ENCODE measurements around the gene KCNG2. TPM values are rescaled to one million over a fixed set of nuclear protein-coding genes. Genes with fewer than 3 reads are reported as not detected.
A peak's percentile ranks its signal among the peaks of the same experiment; 100 is the strongest.

Gene KCNG2
- total and polyA plus RNA-seq, 4 donors: 0.03 to 0.23 (median 0.08) TPM; not detected in 1

DNA sequence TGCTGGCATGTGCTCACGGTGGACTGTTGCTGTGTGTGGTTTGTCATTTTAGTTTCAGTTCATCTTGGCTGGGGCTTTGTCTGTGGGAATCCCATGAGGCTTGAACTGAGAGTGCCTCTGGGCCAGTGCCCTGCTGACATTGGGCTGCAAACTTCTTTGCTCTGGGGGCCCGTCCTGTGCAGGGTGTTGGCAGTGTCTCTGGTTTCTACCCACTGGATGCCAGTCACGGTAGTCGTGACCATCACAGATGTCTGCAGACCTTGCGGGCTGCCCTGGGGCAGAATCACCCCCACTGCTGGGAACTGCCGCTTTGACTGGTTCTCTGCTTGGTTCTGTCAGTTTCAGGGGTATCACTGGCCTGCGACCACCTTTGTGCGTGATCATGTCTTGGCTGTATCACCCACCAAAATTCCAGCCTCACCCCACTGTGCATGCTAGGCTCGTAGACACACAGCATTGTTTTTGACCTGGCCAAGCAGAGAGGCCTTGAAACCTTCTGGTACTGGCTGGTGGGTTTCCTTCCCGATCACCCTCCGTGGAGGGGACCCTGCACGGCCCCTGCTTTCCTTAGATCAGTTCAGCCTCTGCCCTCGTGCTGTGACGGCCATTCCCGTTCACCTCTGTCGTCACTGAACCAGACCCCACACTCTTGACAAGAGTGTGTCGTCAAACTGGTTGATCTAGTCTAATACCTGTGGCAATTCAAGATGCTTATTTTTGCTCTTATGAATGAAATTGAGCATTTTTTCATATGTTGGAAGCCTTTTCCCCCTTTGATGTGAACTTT lies 57.6 kb downstream of the KCNG2 start (continued):
- TF ChIP-seq, protein P1, sequence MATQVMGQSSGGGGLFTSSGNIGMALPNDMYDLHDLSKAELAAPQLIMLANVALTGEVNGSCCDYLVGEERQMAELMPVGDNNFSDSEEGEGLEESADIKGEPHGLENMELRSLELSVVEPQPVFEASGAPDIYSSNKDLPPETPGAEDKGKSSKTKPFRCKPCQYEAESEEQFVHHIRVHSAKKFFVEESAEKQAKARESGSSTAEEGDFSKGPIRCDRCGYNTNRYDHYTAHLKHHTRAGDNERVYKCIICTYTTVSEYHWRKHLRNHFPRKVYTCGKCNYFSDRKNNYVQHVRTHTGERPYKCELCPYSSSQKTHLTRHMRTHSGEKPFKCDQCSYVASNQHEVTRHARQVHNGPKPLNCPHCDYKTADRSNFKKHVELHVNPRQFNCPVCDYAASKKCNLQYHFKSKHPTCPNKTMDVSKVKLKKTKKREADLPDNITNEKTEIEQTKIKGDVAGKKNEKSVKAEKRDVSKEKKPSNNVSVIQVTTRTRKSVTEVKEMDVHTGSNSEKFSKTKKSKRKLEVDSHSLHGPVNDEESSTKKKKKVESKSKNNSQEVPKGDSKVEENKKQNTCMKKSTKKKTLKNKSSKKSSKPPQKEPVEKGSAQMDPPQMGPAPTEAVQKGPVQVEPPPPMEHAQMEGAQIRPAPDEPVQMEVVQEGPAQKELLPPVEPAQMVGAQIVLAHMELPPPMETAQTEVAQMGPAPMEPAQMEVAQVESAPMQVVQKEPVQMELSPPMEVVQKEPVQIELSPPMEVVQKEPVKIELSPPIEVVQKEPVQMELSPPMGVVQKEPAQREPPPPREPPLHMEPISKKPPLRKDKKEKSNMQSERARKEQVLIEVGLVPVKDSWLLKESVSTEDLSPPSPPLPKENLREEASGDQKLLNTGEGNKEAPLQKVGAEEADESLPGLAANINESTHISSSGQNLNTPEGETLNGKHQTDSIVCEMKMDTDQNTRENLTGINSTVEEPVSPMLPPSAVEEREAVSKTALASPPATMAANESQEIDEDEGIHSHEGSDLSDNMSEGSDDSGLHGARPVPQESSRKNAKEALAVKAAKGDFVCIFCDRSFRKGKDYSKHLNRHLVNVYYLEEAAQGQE (IDR thresholded peaks at IDR 0.05): no peak
- TF ChIP-seq, protein P2, sequence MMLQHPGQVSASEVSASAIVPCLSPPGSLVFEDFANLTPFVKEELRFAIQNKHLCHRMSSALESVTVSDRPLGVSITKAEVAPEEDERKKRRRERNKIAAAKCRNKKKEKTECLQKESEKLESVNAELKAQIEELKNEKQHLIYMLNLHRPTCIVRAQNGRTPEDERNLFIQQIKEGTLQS (IDR thresholded peaks at IDR 0.05): no peak

DNA sequence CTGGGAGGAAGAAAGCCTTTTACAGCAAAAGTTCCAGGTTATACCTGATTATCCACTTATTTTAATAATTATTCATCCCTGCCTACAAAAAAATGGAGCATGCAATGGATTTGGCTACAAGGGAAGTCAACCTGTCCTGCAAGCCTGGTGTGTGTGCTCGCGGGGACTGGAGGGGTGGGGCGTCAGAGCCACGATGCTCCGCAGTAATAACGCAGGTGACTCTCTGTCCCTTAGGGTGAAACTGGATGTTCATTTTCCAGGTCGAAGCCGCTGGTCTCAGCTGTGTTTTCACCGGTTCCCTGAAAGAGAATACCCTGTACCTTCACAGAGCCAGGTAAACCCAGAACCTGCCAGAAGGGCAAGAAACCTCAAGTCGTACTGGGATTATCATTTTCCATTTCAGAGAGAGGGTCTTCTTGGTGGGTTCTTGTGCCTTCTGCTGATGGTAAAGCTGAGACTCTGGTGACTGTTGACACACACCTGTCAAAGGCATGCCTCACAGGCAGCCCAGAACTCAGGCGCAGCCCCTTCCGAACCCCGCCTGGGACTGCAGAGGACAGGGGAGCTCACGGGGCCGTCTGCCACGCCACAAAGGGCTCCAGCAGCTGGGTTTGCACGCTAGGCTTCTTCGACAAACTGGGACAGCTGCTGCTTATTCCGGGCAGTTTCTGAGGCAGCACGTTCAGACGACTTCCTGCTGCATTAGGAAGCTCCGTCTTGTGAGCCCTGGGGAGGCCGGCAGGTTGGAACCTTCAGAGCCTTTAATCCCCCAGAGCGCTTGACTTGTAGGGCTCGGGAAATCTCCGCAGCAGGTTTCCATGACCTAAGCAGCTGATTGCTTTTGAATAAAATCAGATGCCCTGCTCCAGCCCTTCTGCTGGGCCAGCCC lies 58.6 kb downstream of the KCNG2 start:
- DNase-seq (ENCODE audit: low spot score): peak; percentile 33
- Histone ChIP-seq H3K9ac (ENCODE audit: low read depth in 1 of 2, low read length in 2 of 2) (no peak overlapping the region), H3K27me3 (ENCODE audit: control insufficient read depth in 4 of 4, insufficient read depth in 4 of 4, low read length in 3 of 4) (peaks cover 0 to 4% (median 2%) of the 10 kb centered on the region in 4 donors), H3K9me3 (ENCODE audit: control insufficient read depth in 4 of 4, low read length in 3 of 4) (peaks cover 0 to 4% (median 0%) of the 10 kb centered on the region in 4 donors), H3K4me3 (ENCODE audit: low read depth in 1 of 3, low read length in 3 of 3) (no peak overlapping the region), H3K4me1 (ENCODE audit: control insufficient read depth in 4 of 4, insufficient read depth in 4 of 4, low read length in 3 of 4) (no peaks in the 10 kb centered on the region), H3K36me3 (ENCODE audit: control insufficient read depth in 4 of 4, insufficient read depth in 3 of 4, low read depth in 1 of 4, low read length in 3 of 4) (no peaks in the 10 kb centered on the region), H3K27ac (ENCODE audit: low read depth in 1 of 2, low read length in 2 of 2) (no peak overlapping the region)
- TF ChIP-seq JUND (IDR thresholded peaks at IDR 0.05): no peak
- no peak for TF ChIP-seq EGR1 (IDR thresholded peaks at IDR 0.05; ENCODE audit: low read depth in 2 of 2)
- WGBS: 57% methylated on average over 26 of the region's 26 CpGs

DNA sequence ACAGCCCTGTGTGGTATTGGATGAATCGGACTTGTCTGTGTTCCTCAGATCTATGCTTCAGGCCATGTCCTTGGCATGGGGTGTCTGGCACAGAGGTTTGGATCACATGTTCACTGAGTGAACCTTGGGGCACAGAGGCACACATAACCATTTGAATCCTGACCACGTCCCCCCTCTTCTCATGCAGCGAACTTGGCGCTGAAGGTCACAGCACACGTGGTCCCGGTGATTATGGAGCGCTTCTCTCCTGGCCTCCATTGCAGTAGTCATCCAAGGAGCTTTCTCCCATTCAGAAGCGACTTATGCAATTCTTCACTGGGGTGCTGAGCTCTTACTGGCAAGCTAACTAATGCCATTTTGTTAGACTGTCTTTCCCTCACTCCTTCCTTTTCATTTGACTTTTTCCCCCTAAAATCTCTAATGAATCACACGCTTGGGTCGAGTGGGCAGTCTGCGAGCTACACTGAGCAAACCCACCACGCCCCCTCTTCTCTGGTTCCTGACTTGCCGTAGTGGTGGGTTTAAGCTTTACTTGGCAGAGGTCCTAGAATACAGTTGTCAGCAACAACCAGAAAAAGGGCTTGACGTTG lies 59.4 kb downstream of the KCNG2 start:
- H3K9me3 ChIP-seq (ENCODE audit: control insufficient read depth in 4 of 4, low read length in 3 of 4): peaks cover 0 to 4% (median 0%) of the 10 kb centered on the region in 4 donors
- H3K4me1 ChIP-seq (ENCODE audit: control insufficient read depth in 4 of 4, insufficient read depth in 4 of 4, low read length in 3 of 4): no peaks in the 10 kb centered on the region
- no peak overlapping the region for H3K9ac ChIP-seq (ENCODE audit: low read depth in 1 of 2, low read length in 2 of 2)
- DNase-seq (ENCODE audit: low spot score): peak; percentile 19
- H3K36me3 ChIP-seq (ENCODE audit: control insufficient read depth in 4 of 4, insufficient read depth in 3 of 4, low read depth in 1 of 4, low read length in 3 of 4): no peaks in the 10 kb centered on the region
- 71% methylated on average over 14 of the region's 14 CpGs for WGBS
- no peak overlapping the region for H3K4me3 ChIP-seq (ENCODE audit: low read depth in 1 of 3, low read length in 3 of 3)
- H3K27ac ChIP-seq (ENCODE audit: low read depth in 1 of 2, low read length in 2 of 2): no peak overlapping the region
- peaks cover 0 to 4% (median 2%) of the 10 kb centered on the region in 4 donors for H3K27me3 ChIP-seq (ENCODE audit: control insufficient read depth in 4 of 4, insufficient read depth in 4 of 4, low read length in 3 of 4)
- TF ChIP-seq HNF4A (conservative IDR thresholded peaks at IDR 0.05) (no peak), TAF1 (conservative IDR thresholded peaks at IDR 0.05) (no peak), JUND (IDR thresholded peaks at IDR 0.05) (no peak), RXRA (IDR thresholded peaks at IDR 0.05) (no peak), RAD21 (IDR thresholded peaks at IDR 0.05) (no peak), YY1 (IDR thresholded peaks at IDR 0.05) (no peak), FOXA2 (IDR thresholded peaks at IDR 0.05) (no peak), FOXA1 (IDR thresholded peaks at IDR 0.05) (no peak)
- TF ChIP-seq, protein P3, sequence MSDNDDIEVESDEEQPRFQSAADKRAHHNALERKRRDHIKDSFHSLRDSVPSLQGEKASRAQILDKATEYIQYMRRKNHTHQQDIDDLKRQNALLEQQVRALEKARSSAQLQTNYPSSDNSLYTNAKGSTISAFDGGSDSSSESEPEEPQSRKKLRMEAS (IDR thresholded peaks at IDR 0.05): no peak
- TF ChIP-seq, protein P4, sequence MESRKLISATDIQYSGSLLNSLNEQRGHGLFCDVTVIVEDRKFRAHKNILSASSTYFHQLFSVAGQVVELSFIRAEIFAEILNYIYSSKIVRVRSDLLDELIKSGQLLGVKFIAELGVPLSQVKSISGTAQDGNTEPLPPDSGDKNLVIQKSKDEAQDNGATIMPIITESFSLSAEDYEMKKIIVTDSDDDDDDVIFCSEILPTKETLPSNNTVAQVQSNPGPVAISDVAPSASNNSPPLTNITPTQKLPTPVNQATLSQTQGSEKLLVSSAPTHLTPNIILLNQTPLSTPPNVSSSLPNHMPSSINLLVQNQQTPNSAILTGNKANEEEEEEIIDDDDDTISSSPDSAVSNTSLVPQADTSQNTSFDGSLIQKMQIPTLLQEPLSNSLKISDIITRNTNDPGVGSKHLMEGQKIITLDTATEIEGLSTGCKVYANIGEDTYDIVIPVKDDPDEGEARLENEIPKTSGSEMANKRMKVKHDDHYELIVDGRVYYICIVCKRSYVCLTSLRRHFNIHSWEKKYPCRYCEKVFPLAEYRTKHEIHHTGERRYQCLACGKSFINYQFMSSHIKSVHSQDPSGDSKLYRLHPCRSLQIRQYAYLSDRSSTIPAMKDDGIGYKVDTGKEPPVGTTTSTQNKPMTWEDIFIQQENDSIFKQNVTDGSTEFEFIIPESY (IDR thresholded peaks at IDR 0.05): no peak
- TF ChIP-seq, protein P2 (IDR thresholded peaks at IDR 0.05): no peak
- TF ChIP-seq, protein P5, sequence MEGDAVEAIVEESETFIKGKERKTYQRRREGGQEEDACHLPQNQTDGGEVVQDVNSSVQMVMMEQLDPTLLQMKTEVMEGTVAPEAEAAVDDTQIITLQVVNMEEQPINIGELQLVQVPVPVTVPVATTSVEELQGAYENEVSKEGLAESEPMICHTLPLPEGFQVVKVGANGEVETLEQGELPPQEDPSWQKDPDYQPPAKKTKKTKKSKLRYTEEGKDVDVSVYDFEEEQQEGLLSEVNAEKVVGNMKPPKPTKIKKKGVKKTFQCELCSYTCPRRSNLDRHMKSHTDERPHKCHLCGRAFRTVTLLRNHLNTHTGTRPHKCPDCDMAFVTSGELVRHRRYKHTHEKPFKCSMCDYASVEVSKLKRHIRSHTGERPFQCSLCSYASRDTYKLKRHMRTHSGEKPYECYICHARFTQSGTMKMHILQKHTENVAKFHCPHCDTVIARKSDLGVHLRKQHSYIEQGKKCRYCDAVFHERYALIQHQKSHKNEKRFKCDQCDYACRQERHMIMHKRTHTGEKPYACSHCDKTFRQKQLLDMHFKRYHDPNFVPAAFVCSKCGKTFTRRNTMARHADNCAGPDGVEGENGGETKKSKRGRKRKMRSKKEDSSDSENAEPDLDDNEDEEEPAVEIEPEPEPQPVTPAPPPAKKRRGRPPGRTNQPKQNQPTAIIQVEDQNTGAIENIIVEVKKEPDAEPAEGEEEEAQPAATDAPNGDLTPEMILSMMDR (IDR thresholded peaks at IDR 0.05; ENCODE audit: low read depth, low read length, missing input control): no peak

All from liver (tissue), 9 donors.